CD14-positive monocyte (primary cell): ENCODE data around the gene VILL. TPM values are rescaled to one million over a fixed set of nuclear protein-coding genes. Genes with fewer than 3 reads are reported as not detected.

Experiments
- DNase-seq, 3 donors: peaks; one replicate each; pipeline ENCODE4 v3.0.0-alpha.2; 2011 to 2022
- H2AFZ ChIP-seq: 2 replicates; pipeline ENCODE4 v1.6.0; 2012; ENCODE audit warnings: mild to moderate bottlenecking, low read depth, low read length, inconsistent platforms; ENCODE audit not compliant: insufficient read depth, poor library complexity, severe bottlenecking
- H3K27ac ChIP-seq, 2 donors: 1 replicate in 1 of 2; 2 replicates in 1 of 2; pipeline ENCODE4 v1.5.1; 2012 to 2013; ENCODE audit warnings: low read length in 2 of 2, control low read depth in 1 of 2, inconsistent platforms in 1 of 2, low read depth in 1 of 2, mild to moderate bottlenecking in 1 of 2
- H3K27me3 ChIP-seq, 2 donors: one replicate each; pipeline versions ENCODE4 v1.6.0 to v1.6.1; 2011 to 2013; ENCODE audit warnings: low read length in 2 of 2; ENCODE audit not compliant: control insufficient read depth in 2 of 2, insufficient read depth in 2 of 2
- H3K36me3 ChIP-seq, 2 donors: replicated peaks in 1 of 2; 1 replicate in 1 of 2; 2 replicates in 1 of 2; pipeline versions ENCODE4 v1.5.1 to v1.6.1; 2012 to 2013; ENCODE audit warnings: low read length in 2 of 2, control low read depth in 1 of 2, inconsistent platforms in 1 of 2, mild to moderate bottlenecking in 1 of 2; ENCODE audit not compliant: insufficient read depth in 2 of 2, control insufficient read depth in 1 of 2
- H3K4me1 ChIP-seq, 2 donors: 1 replicate in 1 of 2; 2 replicates in 1 of 2; pipeline versions ENCODE4 v1.5.1 to v1.6.1; 2012 to 2013; ENCODE audit warnings: low read length in 2 of 2, control low read depth in 1 of 2, inconsistent platforms in 1 of 2, mild to moderate bottlenecking in 1 of 2, moderate library complexity in 1 of 2; ENCODE audit not compliant: insufficient read depth in 2 of 2, control insufficient read depth in 1 of 2
- H3K4me2 ChIP-seq: replicated peaks from 2 replicates; pipeline ENCODE3; 2012; ENCODE audit warnings: low read length, moderate library complexity, mild to moderate bottlenecking; ENCODE audit not compliant: poor library complexity, severe bottlenecking; ENCODE audit errors: extremely low read depth
- H3K4me3 ChIP-seq, 3 experiments: fragments of 200-600 bp in 1 of 3; sonication (generic) in 1 of 3; replicated peaks in 1 of 3; 1 replicate in 2 of 3; 2 replicates in 1 of 3; pipeline ENCODE4 v1.5.1; 2011 to 2013; ENCODE audit warnings: low read length in 3 of 3, mild to moderate bottlenecking in 3 of 3, control low read depth in 2 of 3, low read depth in 2 of 3, inconsistent platforms in 1 of 3, moderate library complexity in 1 of 3
- H3K79me2 ChIP-seq: 2 replicates; pipeline ENCODE4 v1.6.0; 2012; ENCODE audit warnings: mild to moderate bottlenecking, control low read depth, inconsistent platforms, low read length, moderate library complexity; ENCODE audit not compliant: insufficient read depth
- H3K9ac ChIP-seq: 2 replicates; pipeline ENCODE4 v1.6.0; 2017; ENCODE audit warnings: low read length, mild to moderate bottlenecking; ENCODE audit not compliant: insufficient read depth, poor library complexity, severe bottlenecking
- H3K9me3 ChIP-seq, 2 donors: replicated peaks in 1 of 2; 1 replicate in 1 of 2; 2 replicates in 1 of 2; pipeline versions ENCODE4 v1.5.1 to v1.6.1; 2012 to 2013; ENCODE audit warnings: low read length in 2 of 2, control low read depth in 1 of 2; ENCODE audit not compliant: control insufficient read depth in 1 of 2, insufficient read depth in 1 of 2
- H4K20me1 ChIP-seq: 2 replicates; pipeline ENCODE4 v1.6.0; 2012; ENCODE audit warnings: mild to moderate bottlenecking, low read length, control low read depth, moderate library complexity; ENCODE audit not compliant: insufficient read depth
- H3K27ac Mint-ChIP-seq, 7 donors: one replicate each; pipeline ENCODE4 v1.8.0; 2020; ENCODE audit warnings: mild to moderate bottlenecking in 7 of 7, mixed read lengths in 7 of 7, moderate library complexity in 6 of 7, inconsistent platforms in 2 of 7
- H3K27me3 Mint-ChIP-seq, 3 donors: one replicate each; pipeline ENCODE4 v1.8.0; 2021 to 2022; ENCODE audit warnings: low read depth in 3 of 3, mild to moderate bottlenecking in 3 of 3, mixed read lengths in 3 of 3, moderate library complexity in 3 of 3, inconsistent platforms in 1 of 3
- H3K36me3 Mint-ChIP-seq, 2 donors: one replicate each; pipeline ENCODE4 v1.8.0; 2020; ENCODE audit warnings: mixed read lengths in 2 of 2, inconsistent platforms in 1 of 2, mild to moderate bottlenecking in 1 of 2
- H3K4me1 Mint-ChIP-seq: one replicate; pipeline ENCODE4 v1.8.0; 2020; ENCODE audit warnings: mild to moderate bottlenecking, mixed read lengths
- H3K4me3 Mint-ChIP-seq, 2 donors: one replicate each; pipeline ENCODE4 v1.8.0; 2020; ENCODE audit warnings: mild to moderate bottlenecking in 2 of 2, mixed read lengths in 2 of 2, moderate library complexity in 1 of 2
- H3K9me3 Mint-ChIP-seq, 7 donors: one replicate each; pipeline ENCODE4 v1.8.0; 2020 to 2022; ENCODE audit warnings: mixed read lengths in 7 of 7, mild to moderate bottlenecking in 6 of 7, moderate library complexity in 6 of 7, inconsistent platforms in 2 of 7
- CTCF ChIP-seq: fragments of 200-600 bp; IDR thresholded peaks from one replicate; pipeline ENCODE4 v1.8.0; 2022; ENCODE audit warnings: antibody characterized with exemption, mild to moderate bottlenecking
- WGBS: methylation state at CpG from one replicate; pipeline ENCODE4 v1.1.5; 2013; ENCODE audit warnings: missing lambda C conversion rate; ENCODE audit not compliant: insufficient coverage; 5-methylcytosine and 5-hydroxymethylcytosine counted together
- intact Hi-C, 2 donors: fragments of 100-400 bp; cut with micrococcal nuclease; formaldehyde crosslinking; loops; one replicate each; pipeline versions ENCODE4 v1.15.0 to v1.15.1; 2023
- polyA plus RNA-seq, 3 donors: library from polyadenylated mRNA; depleted of rRNA in 1 of 3; unstranded in 2 of 3; stranded (reverse) in 1 of 3; fragments of 300-500 nt in 2 of 3; fragments of >200 nt in 1 of 3; fragmentation: Illumina TruSeq in 2 of 3; gene quantifications; 1 replicate in 2 of 3; 2 replicates in 1 of 3; pipeline ENCODE4 v1.2.3, GENCODE V29; 2012 to 2021

The VILL gene
- polyA plus RNA-seq, 3 donors: 4.4 to 29.1 (median 7.4) TPM

DNA sequence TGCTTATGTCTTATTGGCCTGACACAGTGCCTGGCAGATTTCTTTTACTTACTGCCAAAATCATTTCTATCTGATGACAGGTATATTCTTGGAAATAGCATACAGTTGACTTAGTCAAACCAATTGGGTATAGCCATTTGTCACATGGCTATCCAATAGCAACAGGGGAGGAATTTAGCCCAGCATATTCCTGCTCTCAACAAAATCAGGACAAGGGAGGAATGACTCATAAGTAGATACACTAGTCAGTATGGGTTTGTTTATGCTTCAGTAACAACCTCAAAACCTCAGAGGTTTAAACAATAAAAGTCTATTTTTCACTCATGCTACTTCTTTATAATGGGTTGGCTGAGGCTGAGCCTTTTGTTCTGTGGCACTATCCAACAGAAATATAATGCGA lies 38.0 kb upstream of the VILL start:
- no peak overlapping the region for H3K4me3 Mint-ChIP-seq
- no peak overlapping the region for H3K9ac ChIP-seq
- no peak overlapping the region for H3K27ac Mint-ChIP-seq
- no peak overlapping the region for H3K27ac ChIP-seq
- DNase-seq: no peak
- H3K27me3 ChIP-seq: no peaks in the 10 kb centered on the region
- intact Hi-C loops: no loop called here
- H3K9me3 Mint-ChIP-seq: peaks cover 0 to 1% (median 0%) of the 10 kb centered on the region in 7 donors
- H3K36me3 Mint-ChIP-seq: peaks cover 0 to 3% of the 10 kb centered on the region in 2 donors
- H3K4me1 ChIP-seq: peaks cover 30 to 39% of the 10 kb centered on the region in 2 donors
- H3K36me3 ChIP-seq: no peaks in the 10 kb centered on the region
- WGBS: no CpG with 5 or more reads among the region's 1 CpG
- H3K4me3 ChIP-seq: no peak overlapping the region
- H3K27me3 Mint-ChIP-seq: peaks cover 0 to 1% (median 0%) of the 10 kb centered on the region in 3 donors
- no peak overlapping the region for H2AFZ ChIP-seq
- no peak for TF ChIP-seq CTCF
- no peaks in the 10 kb centered on the region for H4K20me1 ChIP-seq
- no peaks in the 10 kb centered on the region for H3K9me3 ChIP-seq
- H3K4me2 ChIP-seq: no peak overlapping the region
- peaks cover 35% of the 10 kb centered on the region for H3K4me1 Mint-ChIP-seq
- H3K79me2 ChIP-seq: no peaks in the 10 kb centered on the region

DNA sequence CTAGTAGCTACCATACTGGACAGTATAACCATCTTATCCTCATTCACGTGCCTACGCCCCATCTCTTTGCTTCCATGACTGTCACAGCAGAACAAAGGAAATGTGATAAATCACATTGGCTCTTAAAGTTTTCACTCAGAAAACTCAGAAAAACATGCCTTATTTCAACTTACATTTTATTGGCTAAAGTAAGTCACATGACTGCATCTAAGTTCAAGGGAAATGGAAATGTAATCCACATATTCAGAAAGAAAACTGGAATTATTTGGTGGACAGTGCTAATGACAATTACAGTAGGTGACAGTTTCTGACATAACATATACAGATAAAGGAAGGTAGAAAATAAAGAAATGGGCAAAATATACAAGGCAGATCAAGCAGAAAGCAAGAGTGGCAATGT lies 37.4 kb upstream of the VILL start:
- Histone ChIP-seq H3K4me1 (peaks cover 32 to 42% of the 10 kb centered on the region in 2 donors), H3K9ac (no peak overlapping the region), H3K79me2 (no peaks in the 10 kb centered on the region), H3K4me3 (no peak overlapping the region), H3K9me3 (no peaks in the 10 kb centered on the region), H4K20me1 (no peaks in the 10 kb centered on the region), H3K4me2 (no peak overlapping the region), H3K27me3 (no peaks in the 10 kb centered on the region), H3K36me3 (no peaks in the 10 kb centered on the region), H2AFZ (no peak overlapping the region), H3K27ac (no peak overlapping the region)
- Mint-ChIP-seq H3K27ac (peak overlapping the region in 1 of 7 donors; percentile 23), H3K27me3 (peaks cover 0 to 1% (median 0%) of the 10 kb centered on the region in 3 donors), H3K4me3 (no peak overlapping the region), H3K36me3 (peaks cover 0 to 2% of the 10 kb centered on the region in 2 donors), H3K4me1 (peaks cover 39% of the 10 kb centered on the region), H3K9me3 (peaks cover 0 to 1% (median 0%) of the 10 kb centered on the region in 7 donors)
- no peak for TF ChIP-seq CTCF
- intact Hi-C loops: no loop called here
- 77% methylated on average over 2 of the region's 2 CpGs for WGBS
- no peak for DNase-seq
